IMR-90 (cell line): ENCODE measurements around the gene CDKAL1. TPM values are rescaled to one million over a fixed set of nuclear protein-coding genes. Genes with fewer than 3 reads are reported as not detected.

Experiments
- ATAC-seq: fragments of 200-7000 bp; cut with Tn5 transposase; 2 replicates; pipeline ENCODE4 v1.9.1; 2020; ENCODE audit warnings: low read depth, mild to moderate bottlenecking, moderate library complexity
- BruUV-seq: library from RNA; stranded (reverse); fragments of 400-500 nt; replicated peaks from 2 replicates; lab custom pipeline; 2021; lab: Mats Ljungman, UMichigan
- CTCF ChIA-PET: fragments of 300-600 bp; formaldehyde crosslinking; extraction: SDS; loops from one replicate; lab custom pipeline; 2021; ENCODE audit warnings: antibody characterized with exemption; lab: Yijun Ruan, JAX
- POLR2A ChIA-PET: fragments of 300-600 bp; sonication (Branson Sonifier 250); formaldehyde crosslinking; loops from one replicate; lab custom pipeline; 2022; ENCODE audit warnings: antibody characterized with exemption; ENCODE audit not compliant: unreplicated experiment; lab: Charles Lee
- DNase-seq: peaks from one replicate; pipeline ENCODE4 v3.0.0; 2013
- H2AFZ ChIP-seq: replicated peaks from 2 replicates; pipeline ENCODE3; 2013; ENCODE audit warnings: low read length, mild to moderate bottlenecking; ENCODE audit not compliant: poor library complexity
- H2AK5ac ChIP-seq: 2 replicates; pipeline ENCODE4 v1.6.1; 2013; ENCODE audit warnings: low read depth, low read length, inconsistent platforms
- H2AK9ac ChIP-seq: replicated peaks from 2 replicates; pipeline ENCODE3; 2013; ENCODE audit warnings: mild to moderate bottlenecking, low read depth, low read length, moderate library complexity; ENCODE audit not compliant: poor library complexity
- H2BK120ac ChIP-seq: 2 replicates; pipeline ENCODE4 v1.6.1; 2013; ENCODE audit warnings: low read depth, low read length, inconsistent platforms
- H2BK15ac ChIP-seq: 3 replicates; pipeline ENCODE4 v1.6.1; 2013; ENCODE audit warnings: low read depth, low read length, inconsistent platforms
- H2BK20ac ChIP-seq: 2 replicates; pipeline ENCODE4 v1.6.1; 2013; ENCODE audit warnings: low read depth, mild to moderate bottlenecking, inconsistent platforms, low read length, moderate library complexity
- H2BK5ac ChIP-seq: 2 replicates; pipeline ENCODE4 v1.6.1; 2013; ENCODE audit warnings: mild to moderate bottlenecking, low read depth, low read length, inconsistent platforms; ENCODE audit not compliant: poor library complexity, severe bottlenecking
- H3K14ac ChIP-seq: replicated peaks from 2 replicates; pipeline ENCODE4 v1.6.1; 2013; ENCODE audit warnings: low read depth, low read length, inconsistent platforms
- H3K18ac ChIP-seq: 2 replicates; pipeline ENCODE4 v1.6.1; 2013; ENCODE audit warnings: low read depth, low read length, control low read depth
- H3K23ac ChIP-seq: 2 replicates; pipeline ENCODE4 v1.6.1; 2013; ENCODE audit warnings: low read depth, low read length, inconsistent platforms
- H3K27ac ChIP-seq: 2 replicates; pipeline ENCODE4 v1.5.1; 2013; ENCODE audit warnings: mild to moderate bottlenecking, control low read depth, low read length; ENCODE audit not compliant: insufficient read depth
- H3K27me3 ChIP-seq: 2 replicates; pipeline ENCODE4 v1.6.1; 2013; ENCODE audit warnings: low read length; ENCODE audit not compliant: control insufficient read depth, insufficient read depth
- H3K36me3 ChIP-seq: 2 replicates; pipeline ENCODE4 v1.6.1; 2013; ENCODE audit warnings: low read length, mixed read lengths; ENCODE audit not compliant: control insufficient read depth, insufficient read depth
- H3K4ac ChIP-seq: 2 replicates; pipeline ENCODE4 v1.6.1; 2013; ENCODE audit warnings: low read depth, low read length, inconsistent platforms
- H3K4me1 ChIP-seq: 2 replicates; pipeline ENCODE4 v1.6.1; 2013; ENCODE audit warnings: low read length, mixed read lengths; ENCODE audit not compliant: control insufficient read depth, insufficient read depth
- H3K4me2 ChIP-seq: 2 replicates; pipeline ENCODE4 v1.6.1; 2013; ENCODE audit warnings: low read depth, mild to moderate bottlenecking, control low read depth, low read length, moderate library complexity
- H3K4me3 ChIP-seq: 2 replicates; pipeline ENCODE4 v1.5.1; 2013; ENCODE audit warnings: low read depth, mild to moderate bottlenecking, control low read depth, low read length, moderate library complexity; ENCODE audit not compliant: insufficient read depth
- H3K56ac ChIP-seq: 2 replicates; pipeline ENCODE4 v1.6.1; 2013; ENCODE audit warnings: low read length, inconsistent platforms; ENCODE audit not compliant: insufficient read depth; ENCODE audit errors: extremely low read depth
- H3K79me1 ChIP-seq, 2 experiments: 2 replicates each; pipeline ENCODE4 v1.6.1; 2013; ENCODE audit warnings: low read length in 2 of 2, inconsistent platforms in 1 of 2, low read depth in 1 of 2
- H3K9ac ChIP-seq: 2 replicates; pipeline ENCODE4 v1.6.1; 2013; ENCODE audit warnings: low read depth, low read length, control low read depth
- H3K9me1 ChIP-seq: 2 replicates; pipeline ENCODE4 v1.6.1; 2013; ENCODE audit warnings: low read length, inconsistent platforms; ENCODE audit not compliant: insufficient read depth
- H3K9me3 ChIP-seq: 2 replicates; pipeline ENCODE4 v1.6.1; 2013; ENCODE audit warnings: low read length; ENCODE audit not compliant: control insufficient read depth, insufficient read depth
- H4K20me1 ChIP-seq: 2 replicates; pipeline ENCODE4 v1.6.1; 2013; ENCODE audit warnings: low read length, inconsistent platforms; ENCODE audit not compliant: insufficient read depth
- H4K5ac ChIP-seq: 2 replicates; pipeline ENCODE4 v1.6.1; 2013; ENCODE audit warnings: mild to moderate bottlenecking, low read depth, low read length, control low read depth
- H4K8ac ChIP-seq, 2 experiments: 2 replicates each; pipeline ENCODE4 v1.6.1; 2013; ENCODE audit warnings: low read depth in 2 of 2, low read length in 2 of 2, control low read depth in 1 of 2, inconsistent platforms in 1 of 2
- H4K91ac ChIP-seq: 2 replicates; pipeline ENCODE4 v1.6.1; 2013; ENCODE audit warnings: low read depth, low read length, inconsistent platforms; ENCODE audit not compliant: insufficient read depth
- BHLHE40 ChIP-seq: fragments of 150-350 bp; IDR thresholded peaks from 2 replicates; pipeline ENCODE4 v1.6.1; 2016; ENCODE audit warnings: mild to moderate bottlenecking, low read depth, low read length
- CEBPB ChIP-seq: IDR thresholded peaks from 2 replicates; pipeline ENCODE4 v1.6.1; 2012; ENCODE audit warnings: low read depth, low read length, improper control_type of control experiment
- CHD1 ChIP-seq: IDR thresholded peaks from 2 replicates; pipeline ENCODE4 v1.6.1; 2012; ENCODE audit warnings: low read depth, low read length, improper control_type of control experiment
- ELK1 ChIP-seq: fragments of 150-350 bp; IDR thresholded peaks from 2 replicates; pipeline ENCODE4 v1.6.1; 2016; ENCODE audit warnings: low read depth, mild to moderate bottlenecking, low read length, moderate library complexity, borderline replicate concordance
- FOS ChIP-seq: fragments of 150-350 bp; IDR thresholded peaks from 2 replicates; pipeline ENCODE4 v1.6.1; 2016; ENCODE audit warnings: low read depth, low read length
- MAFK ChIP-seq: IDR thresholded peaks from 2 replicates; pipeline ENCODE4 v1.6.1; 2012; ENCODE audit warnings: low read depth, low read length, improper control_type of control experiment
- MAZ ChIP-seq: IDR thresholded peaks from 2 replicates; pipeline ENCODE4 v1.6.1; 2012; ENCODE audit warnings: low read depth, mild to moderate bottlenecking, low read length, improper control_type of control experiment, moderate library complexity, borderline replicate concordance
- MXI1 ChIP-seq: IDR thresholded peaks from 2 replicates; pipeline ENCODE4 v1.6.1; 2012; ENCODE audit warnings: low read depth, mild to moderate bottlenecking, low read length, moderate library complexity, borderline replicate concordance
- NFE2L2 ChIP-seq: fragments of 150-350 bp; IDR thresholded peaks from 2 replicates; pipeline ENCODE4 v1.6.1; 2016; ENCODE audit warnings: low read depth, mild to moderate bottlenecking, low read length
- POLR2A ChIP-seq: IDR thresholded peaks from 2 replicates; pipeline ENCODE4 v1.6.1; 2012; ENCODE audit warnings: mild to moderate bottlenecking, low read depth, low read length
- RAD21 ChIP-seq: IDR thresholded peaks from 2 replicates; pipeline ENCODE4 v1.6.1; 2012; ENCODE audit warnings: low read length, improper control_type of control experiment
- RCOR1 ChIP-seq: IDR thresholded peaks from 2 replicates; pipeline ENCODE4 v1.6.1; 2012; ENCODE audit warnings: mild to moderate bottlenecking, low read length, improper control_type of control experiment; ENCODE audit not compliant: insufficient replicate concordance
- RFX5 ChIP-seq: IDR thresholded peaks from 2 replicates; pipeline ENCODE4 v1.8.0; 2012; ENCODE audit warnings: low read depth, mild to moderate bottlenecking, low read length, moderate library complexity
- SMC3 ChIP-seq: fragments of 150-350 bp; IDR thresholded peaks from 2 replicates; pipeline ENCODE4 v1.6.1; 2016; ENCODE audit warnings: low read depth, mild to moderate bottlenecking, antibody characterized with exemption, low read length, moderate library complexity
- USF2 ChIP-seq: fragments of 150-350 bp; IDR thresholded peaks from 2 replicates; pipeline ENCODE4 v1.6.1; 2017; ENCODE audit warnings: mild to moderate bottlenecking, antibody characterized with exemption, low read length, low read depth
- WGBS, 2 experiments: methylation state at CpG; one replicate each; pipeline versions ENCODE4 v1.1.5 to v1.1.7; 2013; ENCODE audit warnings: missing lambda C conversion rate in 2 of 2; ENCODE audit not compliant: insufficient read length in 1 of 2; ENCODE audit errors: extremely low coverage in 2 of 2; 5-methylcytosine and 5-hydroxymethylcytosine counted together
- dilution Hi-C: fragments of 300-500 bp; cut with HindIII; formaldehyde crosslinking; loops from one replicate; pipeline ENCODE4 v1.14.3; 2018; ENCODE audit warnings: low sequenced_read_pairs; ENCODE audit not compliant: unreplicated experiment
- in situ Hi-C: fragments of 300-500 bp; cut with MboI; formaldehyde crosslinking; loops from 3 replicates; pipeline ENCODE4 v1.14.3; 2019; ENCODE audit warnings: low sequenced_read_pairs, inconsistent platforms, mixed read lengths
- intact Hi-C: fragments of 100-400 bp; cut with micrococcal nuclease; formaldehyde crosslinking; loops from 2 replicates; pipeline ENCODE4 v1.10.0; 2022
- polyA plus RNA-seq, 3 experiments: library from polyadenylated mRNA; depleted of rRNA; stranded (reverse); fragments of >200 nt; gene quantifications; 2 replicates each; pipeline ENCODE4 v1.2.3, GENCODE V29; 2012; ENCODE audit warnings: low replicate concordance in 1 of 3
- total RNA-seq: library from RNA; depleted of rRNA; stranded (reverse); fragments of >200 nt; gene quantifications from 2 replicates; pipeline ENCODE4 v1.2.3, GENCODE V29; 2012
- TF ChIP-seq, protein P1 (sequence below): conservative IDR thresholded peaks from 2 replicates; pipeline ENCODE4 v1.5.1; 2012; ENCODE audit warnings: mild to moderate bottlenecking, low read depth, low read length, improper control_type of control experiment

CDKAL1 gene
- total and polyA plus RNA-seq, 2 of the 4 experiments (the other 2 are of a cell fraction) = 3.7 to 13.1 TPM

DNA sequence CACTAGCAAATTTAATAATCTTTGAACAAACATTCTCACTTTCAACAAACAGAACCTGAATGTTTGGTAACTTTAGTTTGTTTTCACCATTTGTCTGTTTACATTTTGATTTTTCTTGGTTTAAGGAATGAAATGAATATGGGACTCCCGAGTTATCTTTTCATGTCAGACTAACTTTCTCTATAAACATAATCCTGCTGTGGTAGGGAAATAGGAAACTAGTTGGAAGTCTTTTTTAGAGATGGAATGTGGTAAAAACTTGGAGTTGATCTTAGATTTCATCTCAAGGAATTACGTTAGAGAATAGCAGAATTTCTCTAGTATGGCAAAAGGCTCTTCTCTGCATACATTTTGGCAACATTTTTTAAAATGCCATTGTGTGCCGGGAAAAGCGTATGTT, 206.5 kb downstream of the CDKAL1 start:
- Histone ChIP-seq H4K20me1 (no peaks in the 10 kb centered on the region), H2AFZ (no peak overlapping the region), H2BK20ac (no peak overlapping the region), H4K8ac (no peak overlapping the region), H3K4me2 (no peak overlapping the region), H3K9me3 (no peaks in the 10 kb centered on the region), H3K4me1 (0 out of 2 replicates have a peak, but pooled peaks cover 1% of the 10 kb centered on the region), H3K36me3 (no peaks in the 10 kb centered on the region), H3K4ac (no peak overlapping the region), H3K56ac (no peak overlapping the region), H3K9me1 (no peaks in the 10 kb centered on the region), H2AK5ac (no peak overlapping the region), H3K18ac (no peak overlapping the region), H3K27ac (no peak overlapping the region), H3K4me3 (no peak overlapping the region), H3K23ac (no peak overlapping the region), H3K9ac (no peak overlapping the region), H2BK120ac (no peak overlapping the region), H3K27me3 (no peaks in the 10 kb centered on the region), H4K91ac (no peak overlapping the region), H2BK5ac (no peak overlapping the region), H3K79me1 (peaks cover 0 to 3% of the 10 kb centered on the region in 2 experiments; a peak in 1 of 4 replicates), H2AK9ac (no peak overlapping the region), H4K5ac (no peak overlapping the region), H3K14ac (no peak overlapping the region), H2BK15ac (no peak overlapping the region)
- dilution Hi-C loops (no loop called here), intact Hi-C loops (no loop called here), in situ Hi-C loops (no loop called here)
- ATAC-seq (peak; percentile 60), DNase-seq (peak; percentile 5)
- BruUV-seq = no TSS peak
- ChIA-PET POLR2A (no interaction called here), CTCF (no interaction called here)
- WGBS, 2 experiments = no CpG with 5 or more reads among the region's 4 CpGs
- TF ChIP-seq RFX5 (no peak), CHD1 (no peak), USF2 (no peak), RAD21 (no peak), BHLHE40 (no peak), SMC3 (no peak), ELK1 (no peak), POLR2A (no peak), FOS (no peak), MAZ (no peak), RCOR1 (no peak), MXI1 (no peak), MAFK (no peak), NFE2L2 (no peak), CEBPB (no peak)
- TF ChIP-seq, protein P1, sequence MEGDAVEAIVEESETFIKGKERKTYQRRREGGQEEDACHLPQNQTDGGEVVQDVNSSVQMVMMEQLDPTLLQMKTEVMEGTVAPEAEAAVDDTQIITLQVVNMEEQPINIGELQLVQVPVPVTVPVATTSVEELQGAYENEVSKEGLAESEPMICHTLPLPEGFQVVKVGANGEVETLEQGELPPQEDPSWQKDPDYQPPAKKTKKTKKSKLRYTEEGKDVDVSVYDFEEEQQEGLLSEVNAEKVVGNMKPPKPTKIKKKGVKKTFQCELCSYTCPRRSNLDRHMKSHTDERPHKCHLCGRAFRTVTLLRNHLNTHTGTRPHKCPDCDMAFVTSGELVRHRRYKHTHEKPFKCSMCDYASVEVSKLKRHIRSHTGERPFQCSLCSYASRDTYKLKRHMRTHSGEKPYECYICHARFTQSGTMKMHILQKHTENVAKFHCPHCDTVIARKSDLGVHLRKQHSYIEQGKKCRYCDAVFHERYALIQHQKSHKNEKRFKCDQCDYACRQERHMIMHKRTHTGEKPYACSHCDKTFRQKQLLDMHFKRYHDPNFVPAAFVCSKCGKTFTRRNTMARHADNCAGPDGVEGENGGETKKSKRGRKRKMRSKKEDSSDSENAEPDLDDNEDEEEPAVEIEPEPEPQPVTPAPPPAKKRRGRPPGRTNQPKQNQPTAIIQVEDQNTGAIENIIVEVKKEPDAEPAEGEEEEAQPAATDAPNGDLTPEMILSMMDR = no peak
